ENCODE measurements around the gene GRAP2. TPM values are rescaled to one million over a fixed set of nuclear protein-coding genes. Genes with fewer than 3 reads are reported as not detected.

GRAP2 gene
- total RNA-seq, 1 experiment from 2014 or later, result not detected

DNA sequence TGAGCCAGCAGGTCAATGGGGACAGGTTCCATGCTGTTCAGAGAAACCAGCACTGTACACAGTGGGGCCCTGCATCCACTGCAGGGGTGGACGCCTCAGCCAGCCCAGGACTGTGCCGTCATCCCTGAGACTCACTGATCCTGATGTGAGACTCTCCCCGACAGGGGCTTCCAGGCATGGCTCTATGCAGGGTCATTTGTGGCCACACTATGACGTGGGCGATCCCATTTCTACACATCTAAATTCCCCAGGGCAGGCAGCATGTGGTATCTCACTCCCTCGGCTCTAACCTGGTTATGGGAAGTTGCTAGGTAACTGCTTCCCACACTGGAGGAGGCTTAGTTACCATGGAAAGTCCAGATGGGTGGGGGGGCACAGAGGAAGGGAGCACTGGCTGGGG is 79.7 kb downstream of the GRAP2 start:
- Mint-ChIP-seq H3K27me3 (ENCODE audit: insufficient read depth, unreplicated experiment) (peaks cover 3% of the 10 kb centered on the region), H3K4me3 (ENCODE audit: unreplicated experiment) (no peak overlapping the region), H3K36me3 (ENCODE audit: insufficient read depth, unreplicated experiment) (no peaks in the 10 kb centered on the region), H3K9me3 (ENCODE audit: unreplicated experiment) (no peaks in the 10 kb centered on the region), H3K4me1 (ENCODE audit: low read depth, unreplicated experiment) (no peaks in the 10 kb centered on the region), H3K27ac (ENCODE audit: unreplicated experiment) (no peak overlapping the region)
- Histone ChIP-seq H3K4me1 (no peaks in the 10 kb centered on the region), H3K36me3 (ENCODE audit: control insufficient read depth, insufficient read depth, low read length) (no peaks in the 10 kb centered on the region), H3K4me3 (ENCODE audit: low read depth, low read length) (no peak overlapping the region), H3K27me3 (replicated peaks; ENCODE audit: control insufficient read depth, insufficient read depth, low read length) (no peaks in the 10 kb centered on the region), H3K9me3 (no peaks in the 10 kb centered on the region)
- intact Hi-C loops (cut with micrococcal nuclease; ENCODE audit: unreplicated experiment), result no loop called here
- BruUV-seq (replicated peaks), result no TSS peak
- ChIA-PET CTCF (no interaction called here), POLR2A (no interaction called here)
- no peak for DNase-seq
- TF ChIP-seq, protein P1, sequence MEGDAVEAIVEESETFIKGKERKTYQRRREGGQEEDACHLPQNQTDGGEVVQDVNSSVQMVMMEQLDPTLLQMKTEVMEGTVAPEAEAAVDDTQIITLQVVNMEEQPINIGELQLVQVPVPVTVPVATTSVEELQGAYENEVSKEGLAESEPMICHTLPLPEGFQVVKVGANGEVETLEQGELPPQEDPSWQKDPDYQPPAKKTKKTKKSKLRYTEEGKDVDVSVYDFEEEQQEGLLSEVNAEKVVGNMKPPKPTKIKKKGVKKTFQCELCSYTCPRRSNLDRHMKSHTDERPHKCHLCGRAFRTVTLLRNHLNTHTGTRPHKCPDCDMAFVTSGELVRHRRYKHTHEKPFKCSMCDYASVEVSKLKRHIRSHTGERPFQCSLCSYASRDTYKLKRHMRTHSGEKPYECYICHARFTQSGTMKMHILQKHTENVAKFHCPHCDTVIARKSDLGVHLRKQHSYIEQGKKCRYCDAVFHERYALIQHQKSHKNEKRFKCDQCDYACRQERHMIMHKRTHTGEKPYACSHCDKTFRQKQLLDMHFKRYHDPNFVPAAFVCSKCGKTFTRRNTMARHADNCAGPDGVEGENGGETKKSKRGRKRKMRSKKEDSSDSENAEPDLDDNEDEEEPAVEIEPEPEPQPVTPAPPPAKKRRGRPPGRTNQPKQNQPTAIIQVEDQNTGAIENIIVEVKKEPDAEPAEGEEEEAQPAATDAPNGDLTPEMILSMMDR (IDR thresholded peaks at IDR 0.05; ENCODE audit: insufficient read depth in 1 of 2, low read depth in 1 of 2, low read length in 1 of 2, severe bottlenecking in 1 of 2, unreplicated experiment in 1 of 2), result no peak

DNA sequence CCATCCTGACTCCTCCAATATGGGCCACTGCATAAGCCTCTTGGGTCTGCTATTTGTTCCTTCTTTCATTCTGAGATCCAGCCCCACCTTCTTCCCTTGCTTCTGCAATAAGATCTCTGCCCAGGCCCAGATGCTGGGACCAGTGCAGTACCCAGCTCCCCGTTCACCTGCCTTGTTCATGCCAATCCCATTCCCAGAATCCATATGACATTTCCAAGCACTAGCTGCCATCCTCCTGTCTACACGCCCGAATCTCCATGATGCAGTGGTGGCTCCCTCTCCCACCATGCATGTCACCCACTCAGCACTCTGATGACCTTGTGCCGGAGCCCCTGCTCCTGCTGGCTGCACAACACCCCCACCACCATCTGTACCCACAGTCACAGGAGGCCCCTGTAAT is 82.5 kb downstream of the GRAP2 start:
- Mint-ChIP-seq H3K36me3 (ENCODE audit: insufficient read depth, unreplicated experiment) (no peaks in the 10 kb centered on the region), H3K27ac (ENCODE audit: unreplicated experiment) (no peak overlapping the region), H3K4me1 (ENCODE audit: low read depth, unreplicated experiment) (no peaks in the 10 kb centered on the region), H3K9me3 (ENCODE audit: unreplicated experiment) (no peaks in the 10 kb centered on the region), H3K4me3 (ENCODE audit: unreplicated experiment) (no peak overlapping the region), H3K27me3 (ENCODE audit: insufficient read depth, unreplicated experiment) (no peaks in the 10 kb centered on the region)
- no peaks in the 10 kb centered on the region for H3K36me3 ChIP-seq (ENCODE audit: control insufficient read depth, insufficient read depth, low read length)
- BruUV-seq (replicated peaks), result no TSS peak
- no peak overlapping the region for H3K4me3 ChIP-seq (ENCODE audit: low read depth, low read length)
- TF ChIP-seq, protein P1 (IDR thresholded peaks at IDR 0.05; ENCODE audit: insufficient read depth in 1 of 2, low read depth in 1 of 2, low read length in 1 of 2, severe bottlenecking in 1 of 2, unreplicated experiment in 1 of 2), result no peak
- no peaks in the 10 kb centered on the region for H3K4me1 ChIP-seq
- ChIA-PET CTCF (no interaction called here), POLR2A (no interaction called here)
- no peaks in the 10 kb centered on the region for H3K27me3 ChIP-seq (replicated peaks; ENCODE audit: control insufficient read depth, insufficient read depth, low read length)
- no peak for DNase-seq
- H3K9me3 ChIP-seq, result no peaks in the 10 kb centered on the region
- intact Hi-C loops (cut with micrococcal nuclease; ENCODE audit: unreplicated experiment), result no loop called here

DNA sequence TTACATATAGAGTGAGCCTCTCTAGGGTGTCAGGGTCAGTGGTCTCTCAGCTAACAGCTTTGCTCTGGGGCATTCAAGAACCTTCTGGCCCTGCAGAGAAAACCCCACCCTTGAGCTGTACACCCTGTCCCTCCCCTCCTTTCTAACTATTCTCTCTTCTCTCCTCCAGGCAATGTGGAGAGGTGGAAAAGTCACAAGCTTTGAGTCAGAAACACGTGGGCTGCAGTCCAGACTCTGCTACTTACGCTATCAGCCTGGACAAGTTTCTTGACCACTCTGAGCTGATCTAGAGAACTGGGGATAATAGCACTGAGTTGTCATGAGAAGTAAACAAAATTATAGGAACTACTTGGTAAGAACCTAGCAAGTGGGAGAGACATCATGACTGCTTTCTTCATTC is 83.1 kb downstream of the GRAP2 start:
- TF ChIP-seq, protein P1 (IDR thresholded peaks at IDR 0.05; ENCODE audit: insufficient read depth in 1 of 2, low read depth in 1 of 2, low read length in 1 of 2, severe bottlenecking in 1 of 2, unreplicated experiment in 1 of 2), result no peak
- BruUV-seq (replicated peaks), result no TSS peak
- POLR2A ChIA-PET, result no interaction called here

More for the DNA sequence above, 83.1 kb downstream of the GRAP2 start:
- Mint-ChIP-seq H3K27ac (ENCODE audit: unreplicated experiment) (no peak overlapping the region), H3K4me3 (ENCODE audit: unreplicated experiment) (no peak overlapping the region), H3K36me3 (ENCODE audit: insufficient read depth, unreplicated experiment) (no peaks in the 10 kb centered on the region), H3K9me3 (ENCODE audit: unreplicated experiment) (no peaks in the 10 kb centered on the region), H3K27me3 (ENCODE audit: insufficient read depth, unreplicated experiment) (no peaks in the 10 kb centered on the region), H3K4me1 (ENCODE audit: low read depth, unreplicated experiment) (peaks cover 4% of the 10 kb centered on the region)
- intact Hi-C loops (cut with micrococcal nuclease; ENCODE audit: unreplicated experiment), result no loop called here
- Histone ChIP-seq H3K4me3 (ENCODE audit: low read depth, low read length) (no peak overlapping the region), H3K9me3 (no peaks in the 10 kb centered on the region), H3K36me3 (ENCODE audit: control insufficient read depth, insufficient read depth, low read length) (no peaks in the 10 kb centered on the region), H3K27me3 (replicated peaks; ENCODE audit: control insufficient read depth, insufficient read depth, low read length) (no peaks in the 10 kb centered on the region), H3K4me1 (no peaks in the 10 kb centered on the region)
- CTCF ChIA-PET, result no interaction called here
- no peak for DNase-seq
